Measurements from ENCODE around the gene LMF1.

LMF1 gene

GRCh38 chr16:880471-881171 lies 90.2 kb downstream of the LMF1 start:
- TF ChIP-seq CTCF (IDR thresholded peaks at IDR 0.05; ENCODE audit: borderline replicate concordance, insufficient read depth, low read depth, low read length), result no peak
- no peak overlapping the region for H3K4me3 ChIP-seq (ENCODE audit: low read depth, low read length)

GRCh38 chr16:879986-880385 lies 90.8 kb downstream of the LMF1 start:
- no peak for TF ChIP-seq CTCF (IDR thresholded peaks at IDR 0.05; ENCODE audit: borderline replicate concordance, insufficient read depth, low read depth, low read length)
- no peak overlapping the region for H3K4me3 ChIP-seq (ENCODE audit: low read depth, low read length)

- no peak overlapping the region for H3K4me3 ChIP-seq (ENCODE audit: low read depth, low read length)
- TF ChIP-seq CTCF (IDR thresholded peaks at IDR 0.05; ENCODE audit: borderline replicate concordance, insufficient read depth, low read depth, low read length), result no peak
Measured at GRCh38 chr16:879461-879861, 91.3 kb downstream of the LMF1 start.

- no peak for TF ChIP-seq CTCF (IDR thresholded peaks at IDR 0.05; ENCODE audit: borderline replicate concordance, insufficient read depth, low read depth, low read length)
- H3K4me3 ChIP-seq (ENCODE audit: low read depth, low read length), result no peak overlapping the region
Measured at GRCh38 chr16:878886-879285, 91.9 kb downstream of the LMF1 start.

- peak; percentile 15; the same call in 1 of the 2 replicates for TF ChIP-seq CTCF (IDR thresholded peaks at IDR 0.05; ENCODE audit: borderline replicate concordance, insufficient read depth, low read depth, low read length)
- no peak overlapping the region for H3K4me3 ChIP-seq (ENCODE audit: low read depth, low read length)
Measured at GRCh38 chr16:878072-878784, 92.6 kb downstream of the LMF1 start.

- no peak overlapping the region for H3K4me3 ChIP-seq (ENCODE audit: low read depth, low read length)
- no peak for TF ChIP-seq CTCF (IDR thresholded peaks at IDR 0.05; ENCODE audit: borderline replicate concordance, insufficient read depth, low read depth, low read length)
Measured at GRCh38 chr16:877242-878071, 93.3 kb downstream of the LMF1 start.

Data from GM12875 (cell line).